HG02840 (cell line): ENCODE results near the gene KRABD2.
"Not testable (repeated sequence)": the region's sequence is repeated elsewhere in the genome, so short reads cannot be mapped to it uniquely, and the experiment has no call there.

Source experiments
- ATAC-seq: cut with Tn5 transposase; IDR thresholded peaks from one replicate; pipeline ENCODE4 v1.9.1; 2021; ENCODE audit warnings: mild to moderate bottlenecking, moderate library complexity, moderate number of reproducible peaks; ENCODE audit not compliant: unreplicated experiment, low FRiP score

The KRABD2 gene

GRCh38 chr17:8366231-8366630 is 10.3 kb downstream of the KRABD2 start:
- ATAC-seq: no peak

- no peak for ATAC-seq
Measured at GRCh38 chr17:8365143-8365542, 11.4 kb downstream of the KRABD2 start.

GRCh38 chr17:8362651-8363332 is 13.7 kb downstream of the KRABD2 start:
- ATAC-seq: no peak

- ATAC-seq: no peak
Measured at GRCh38 chr17:8360751-8361150, 15.8 kb downstream of the KRABD2 start.

GRCh38 chr17:8360260-8360659 is 16.2 kb downstream of the KRABD2 start:
- ATAC-seq: no peak

GRCh38 chr17:8359769-8360168 is 16.7 kb downstream of the KRABD2 start:
- no peak for ATAC-seq

GRCh38 chr17:8357910-8358309 is 18.6 kb downstream of the KRABD2 start:
- no peak for ATAC-seq

GRCh38 chr17:8354236-8354635 is 22.3 kb downstream of the KRABD2 start:
- ATAC-seq: no peak

- ATAC-seq: no peak
Measured at GRCh38 chr17:8353736-8354135, 22.8 kb downstream of the KRABD2 start.

- no peak for ATAC-seq
Measured at GRCh38 chr17:8350339-8350738, 26.2 kb downstream of the KRABD2 start.

- ATAC-seq: not testable (repeated sequence)
Measured at GRCh38 chr17:8347001-8347400, 29.5 kb downstream of the KRABD2 start.

GRCh38 chr17:8345951-8346665 is 30.4 kb downstream of the KRABD2 start:
- ATAC-seq: no peak

GRCh38 chr17:8345052-8345690 is 31.3 kb downstream of the KRABD2 start:
- ATAC-seq: no peak

- ATAC-seq: no peak
Measured at GRCh38 chr17:8341456-8341855, 35.0 kb downstream of the KRABD2 start.

GRCh38 chr17:8339540-8339939 is 37.0 kb downstream of the KRABD2 start, which contains the start of gene ODF4:
TSS of gene ODF4 (plus strand) at chr17:8339840. CDS start at chr17:8340052, 212 bp downstream.
- ATAC-seq: no peak

GRCh38 chr17:8338753-8339140 is 37.8 kb downstream of the KRABD2 start:
- ATAC-seq: no peak

GRCh38 chr17:8337802-8338752 is 38.4 kb downstream of the KRABD2 start:
- ATAC-seq: no peak

GRCh38 chr17:8333281-8333680 is 43.2 kb downstream of the KRABD2 start:
- ATAC-seq: no peak

GRCh38 chr17:8332688-8333087 is 43.8 kb downstream of the KRABD2 start:
- no peak for ATAC-seq

GRCh38 chr17:8332128-8332527 is 44.4 kb downstream of the KRABD2 start:
- no peak for ATAC-seq

- no peak for ATAC-seq
Measured at GRCh38 chr17:8327303-8327649, 49.2 kb downstream of the KRABD2 start.
